Measurements from ENCODE around the gene CENPP.

- TF ChIP-seq, protein P1, sequence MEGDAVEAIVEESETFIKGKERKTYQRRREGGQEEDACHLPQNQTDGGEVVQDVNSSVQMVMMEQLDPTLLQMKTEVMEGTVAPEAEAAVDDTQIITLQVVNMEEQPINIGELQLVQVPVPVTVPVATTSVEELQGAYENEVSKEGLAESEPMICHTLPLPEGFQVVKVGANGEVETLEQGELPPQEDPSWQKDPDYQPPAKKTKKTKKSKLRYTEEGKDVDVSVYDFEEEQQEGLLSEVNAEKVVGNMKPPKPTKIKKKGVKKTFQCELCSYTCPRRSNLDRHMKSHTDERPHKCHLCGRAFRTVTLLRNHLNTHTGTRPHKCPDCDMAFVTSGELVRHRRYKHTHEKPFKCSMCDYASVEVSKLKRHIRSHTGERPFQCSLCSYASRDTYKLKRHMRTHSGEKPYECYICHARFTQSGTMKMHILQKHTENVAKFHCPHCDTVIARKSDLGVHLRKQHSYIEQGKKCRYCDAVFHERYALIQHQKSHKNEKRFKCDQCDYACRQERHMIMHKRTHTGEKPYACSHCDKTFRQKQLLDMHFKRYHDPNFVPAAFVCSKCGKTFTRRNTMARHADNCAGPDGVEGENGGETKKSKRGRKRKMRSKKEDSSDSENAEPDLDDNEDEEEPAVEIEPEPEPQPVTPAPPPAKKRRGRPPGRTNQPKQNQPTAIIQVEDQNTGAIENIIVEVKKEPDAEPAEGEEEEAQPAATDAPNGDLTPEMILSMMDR (conservative IDR thresholded peaks at IDR 0.05; ENCODE audit: low read depth, low read length) = no peak
- no peak for TF ChIP-seq EZH2phosphoT487 (IDR thresholded peaks at IDR 0.05; ENCODE audit: borderline replicate concordance, low read length)
- TF ChIP-seq EZH2 (IDR thresholded peaks at IDR 0.05; ENCODE audit: low read length, unreplicated experiment) = no peak
These were observed 291.6 kb downstream of the CENPP start for GRCh38 chr9:92617195-92617813.

Data from PC-3 (cell line).